ENCODE data around the gene HSF4.

The HSF4 gene

GRCh38 chr16:67198238-67198734 lies 33.7 kb downstream of the HSF4 start:
- peak in 47 of 58 donors; percentile 16 to 79 (median 46) for DNase-seq

- DNase-seq, result no peak
Observed at GRCh38 chr16:67199011-67199807, 34.7 kb downstream of the HSF4 start, which contains the start of gene ELMO3. Gene ELMO3 (plus strand): TSS chr16:67199131. CDS start chr16:67199327, 196 bp downstream.

GRCh38 chr16:67199808-67200198 lies 35.3 kb downstream of the HSF4 start:
- no peak for DNase-seq

GRCh38 chr16:67200491-67200890 lies 35.9 kb downstream of the HSF4 start:
- no peak for DNase-seq

GRCh38 chr16:67201411-67202345 lies 37.1 kb downstream of the HSF4 start:
- DNase-seq, result no peak

- DNase-seq, result no peak
Observed at GRCh38 chr16:67202426-67202825, 37.9 kb downstream of the HSF4 start.

GRCh38 chr16:67202956-67203493 lies 38.5 kb downstream of the HSF4 start:
- DNase-seq, result no peak

- DNase-seq, result no peak
Observed at GRCh38 chr16:67204076-67204475, 39.5 kb downstream of the HSF4 start.

GRCh38 chr16:67206129-67206837 lies 41.7 kb downstream of the HSF4 start:
- no peak for DNase-seq

GRCh38 chr16:67206838-67207248 lies 42.3 kb downstream of the HSF4 start:
- no peak for DNase-seq

- no peak for DNase-seq
Observed at GRCh38 chr16:67207249-67208091, 42.9 kb downstream of the HSF4 start.

GRCh38 chr16:67208154-67208896 lies 43.8 kb downstream of the HSF4 start:
- no peak for DNase-seq

- DNase-seq, result no peak
Observed at GRCh38 chr16:67209565-67209964, 45.0 kb downstream of the HSF4 start.

- DNase-seq, result no peak
Observed at GRCh38 chr16:67210069-67210937, 45.8 kb downstream of the HSF4 start.

GRCh38 chr16:67211674-67212073 lies 47.1 kb downstream of the HSF4 start:
- no peak for DNase-seq

- DNase-seq, result no peak
Observed at GRCh38 chr16:67212766-67213165, 48.2 kb downstream of the HSF4 start.

GRCh38 chr16:67213197-67214019 lies 48.9 kb downstream of the HSF4 start:
- DNase-seq, result no peak
